IMR-90 (cell line): ENCODE measurements around the gene SEC61B. TPM values are rescaled to one million over a fixed set of nuclear protein-coding genes. Genes with fewer than 3 reads are reported as not detected.

ENCODE experiments used
- ATAC-seq: fragments of 200-7000 bp; cut with Tn5 transposase; 2 replicates; pipeline ENCODE4 v1.9.1; 2020; ENCODE audit warnings: low read depth, mild to moderate bottlenecking, moderate library complexity
- BruUV-seq: library from RNA; stranded (reverse); fragments of 400-500 nt; replicated peaks from 2 replicates; lab custom pipeline; 2021; lab: Mats Ljungman, UMichigan
- CTCF ChIA-PET: fragments of 300-600 bp; formaldehyde crosslinking; extraction: SDS; loops from one replicate; lab custom pipeline; 2021; ENCODE audit warnings: antibody characterized with exemption; lab: Yijun Ruan, JAX
- POLR2A ChIA-PET: fragments of 300-600 bp; sonication (Branson Sonifier 250); formaldehyde crosslinking; loops from one replicate; lab custom pipeline; 2022; ENCODE audit warnings: antibody characterized with exemption; ENCODE audit not compliant: unreplicated experiment; lab: Charles Lee
- DNase-seq: peaks from one replicate; pipeline ENCODE4 v3.0.0; 2013
- H2AFZ ChIP-seq: replicated peaks from 2 replicates; pipeline ENCODE3; 2013; ENCODE audit warnings: low read length, mild to moderate bottlenecking; ENCODE audit not compliant: poor library complexity
- H2AK5ac ChIP-seq: 2 replicates; pipeline ENCODE4 v1.6.1; 2013; ENCODE audit warnings: low read depth, low read length, inconsistent platforms
- H2AK9ac ChIP-seq: replicated peaks from 2 replicates; pipeline ENCODE3; 2013; ENCODE audit warnings: mild to moderate bottlenecking, low read depth, low read length, moderate library complexity; ENCODE audit not compliant: poor library complexity
- H2BK120ac ChIP-seq: 2 replicates; pipeline ENCODE4 v1.6.1; 2013; ENCODE audit warnings: low read depth, low read length, inconsistent platforms
- H2BK15ac ChIP-seq: 3 replicates; pipeline ENCODE4 v1.6.1; 2013; ENCODE audit warnings: low read depth, low read length, inconsistent platforms
- H2BK20ac ChIP-seq: 2 replicates; pipeline ENCODE4 v1.6.1; 2013; ENCODE audit warnings: low read depth, mild to moderate bottlenecking, inconsistent platforms, low read length, moderate library complexity
- H2BK5ac ChIP-seq: 2 replicates; pipeline ENCODE4 v1.6.1; 2013; ENCODE audit warnings: mild to moderate bottlenecking, low read depth, low read length, inconsistent platforms; ENCODE audit not compliant: poor library complexity, severe bottlenecking
- H3K14ac ChIP-seq: replicated peaks from 2 replicates; pipeline ENCODE4 v1.6.1; 2013; ENCODE audit warnings: low read depth, low read length, inconsistent platforms
- H3K18ac ChIP-seq: 2 replicates; pipeline ENCODE4 v1.6.1; 2013; ENCODE audit warnings: low read depth, low read length, control low read depth
- H3K23ac ChIP-seq: 2 replicates; pipeline ENCODE4 v1.6.1; 2013; ENCODE audit warnings: low read depth, low read length, inconsistent platforms
- H3K27ac ChIP-seq: 2 replicates; pipeline ENCODE4 v1.5.1; 2013; ENCODE audit warnings: mild to moderate bottlenecking, control low read depth, low read length; ENCODE audit not compliant: insufficient read depth
- H3K27me3 ChIP-seq: 2 replicates; pipeline ENCODE4 v1.6.1; 2013; ENCODE audit warnings: low read length; ENCODE audit not compliant: control insufficient read depth, insufficient read depth
- H3K36me3 ChIP-seq: 2 replicates; pipeline ENCODE4 v1.6.1; 2013; ENCODE audit warnings: low read length, mixed read lengths; ENCODE audit not compliant: control insufficient read depth, insufficient read depth
- H3K4ac ChIP-seq: 2 replicates; pipeline ENCODE4 v1.6.1; 2013; ENCODE audit warnings: low read depth, low read length, inconsistent platforms
- H3K4me1 ChIP-seq: 2 replicates; pipeline ENCODE4 v1.6.1; 2013; ENCODE audit warnings: low read length, mixed read lengths; ENCODE audit not compliant: control insufficient read depth, insufficient read depth
- H3K4me2 ChIP-seq: 2 replicates; pipeline ENCODE4 v1.6.1; 2013; ENCODE audit warnings: low read depth, mild to moderate bottlenecking, control low read depth, low read length, moderate library complexity
- H3K4me3 ChIP-seq: 2 replicates; pipeline ENCODE4 v1.5.1; 2013; ENCODE audit warnings: low read depth, mild to moderate bottlenecking, control low read depth, low read length, moderate library complexity; ENCODE audit not compliant: insufficient read depth
- H3K56ac ChIP-seq: 2 replicates; pipeline ENCODE4 v1.6.1; 2013; ENCODE audit warnings: low read length, inconsistent platforms; ENCODE audit not compliant: insufficient read depth; ENCODE audit errors: extremely low read depth
- H3K79me1 ChIP-seq, 2 experiments: 2 replicates each; pipeline ENCODE4 v1.6.1; 2013; ENCODE audit warnings: low read length in 2 of 2, inconsistent platforms in 1 of 2, low read depth in 1 of 2
- H3K9ac ChIP-seq: 2 replicates; pipeline ENCODE4 v1.6.1; 2013; ENCODE audit warnings: low read depth, low read length, control low read depth
- H3K9me1 ChIP-seq: 2 replicates; pipeline ENCODE4 v1.6.1; 2013; ENCODE audit warnings: low read length, inconsistent platforms; ENCODE audit not compliant: insufficient read depth
- H3K9me3 ChIP-seq: 2 replicates; pipeline ENCODE4 v1.6.1; 2013; ENCODE audit warnings: low read length; ENCODE audit not compliant: control insufficient read depth, insufficient read depth
- H4K20me1 ChIP-seq: 2 replicates; pipeline ENCODE4 v1.6.1; 2013; ENCODE audit warnings: low read length, inconsistent platforms; ENCODE audit not compliant: insufficient read depth
- H4K5ac ChIP-seq: 2 replicates; pipeline ENCODE4 v1.6.1; 2013; ENCODE audit warnings: mild to moderate bottlenecking, low read depth, low read length, control low read depth
- H4K8ac ChIP-seq, 2 experiments: 2 replicates each; pipeline ENCODE4 v1.6.1; 2013; ENCODE audit warnings: low read depth in 2 of 2, low read length in 2 of 2, control low read depth in 1 of 2, inconsistent platforms in 1 of 2
- H4K91ac ChIP-seq: 2 replicates; pipeline ENCODE4 v1.6.1; 2013; ENCODE audit warnings: low read depth, low read length, inconsistent platforms; ENCODE audit not compliant: insufficient read depth
- BHLHE40 ChIP-seq: fragments of 150-350 bp; IDR thresholded peaks from 2 replicates; pipeline ENCODE4 v1.6.1; 2016; ENCODE audit warnings: mild to moderate bottlenecking, low read depth, low read length
- CHD1 ChIP-seq: IDR thresholded peaks from 2 replicates; pipeline ENCODE4 v1.6.1; 2012; ENCODE audit warnings: low read depth, low read length, improper control_type of control experiment
- CTCF ChIP-seq: conservative IDR thresholded peaks from 2 replicates; pipeline ENCODE4 v1.5.1; 2012; ENCODE audit warnings: mild to moderate bottlenecking, low read depth, low read length, improper control_type of control experiment
- NFE2L2 ChIP-seq: fragments of 150-350 bp; IDR thresholded peaks from 2 replicates; pipeline ENCODE4 v1.6.1; 2016; ENCODE audit warnings: low read depth, mild to moderate bottlenecking, low read length
- POLR2A ChIP-seq: IDR thresholded peaks from 2 replicates; pipeline ENCODE4 v1.6.1; 2012; ENCODE audit warnings: mild to moderate bottlenecking, low read depth, low read length
- RFX5 ChIP-seq: IDR thresholded peaks from 2 replicates; pipeline ENCODE4 v1.8.0; 2012; ENCODE audit warnings: low read depth, mild to moderate bottlenecking, low read length, moderate library complexity
- SMC3 ChIP-seq: fragments of 150-350 bp; IDR thresholded peaks from 2 replicates; pipeline ENCODE4 v1.6.1; 2016; ENCODE audit warnings: low read depth, mild to moderate bottlenecking, antibody characterized with exemption, low read length, moderate library complexity
- WGBS, 2 experiments: methylation state at CpG; one replicate each; pipeline versions ENCODE4 v1.1.5 to v1.1.7; 2013; ENCODE audit warnings: missing lambda C conversion rate in 2 of 2; ENCODE audit not compliant: insufficient read length in 1 of 2; ENCODE audit errors: extremely low coverage in 2 of 2; 5-methylcytosine and 5-hydroxymethylcytosine counted together
- dilution Hi-C: fragments of 300-500 bp; cut with HindIII; formaldehyde crosslinking; loops from one replicate; pipeline ENCODE4 v1.14.3; 2018; ENCODE audit warnings: low sequenced_read_pairs; ENCODE audit not compliant: unreplicated experiment
- in situ Hi-C: fragments of 300-500 bp; cut with MboI; formaldehyde crosslinking; loops from 3 replicates; pipeline ENCODE4 v1.14.3; 2019; ENCODE audit warnings: low sequenced_read_pairs, inconsistent platforms, mixed read lengths
- intact Hi-C: fragments of 100-400 bp; cut with micrococcal nuclease; formaldehyde crosslinking; loops from 2 replicates; pipeline ENCODE4 v1.10.0; 2022
- polyA plus RNA-seq, 3 experiments: library from polyadenylated mRNA; depleted of rRNA; stranded (reverse); fragments of >200 nt; gene quantifications; 2 replicates each; pipeline ENCODE4 v1.2.3, GENCODE V29; 2012; ENCODE audit warnings: low replicate concordance in 1 of 3
- total RNA-seq: library from RNA; depleted of rRNA; stranded (reverse); fragments of >200 nt; gene quantifications from 2 replicates; pipeline ENCODE4 v1.2.3, GENCODE V29; 2012

Gene SEC61B
- total and polyA plus RNA-seq, 2 of the 4 experiments (the other 2 are of a cell fraction), result 180 to 281 TPM

GRCh38 chr9:99222416-99223270 lies 561 bp downstream of the SEC61B start:
- Histone ChIP-seq H3K9me1 (no peaks in the 10 kb centered on the region; the same call in 1 of the 2 replicates), H4K91ac (peak overlapping the region; percentile 71), H2AK9ac (peak overlapping the region; percentile 89), H3K4me1 (no peaks in the 10 kb centered on the region; the same call in none of the 2 replicates), H2BK15ac (no peak overlapping the region), H3K79me1 (peaks cover 20 to 77% of the 10 kb centered on the region in 2 experiments), H3K27me3 (no peaks in the 10 kb centered on the region), H3K4ac (peak overlapping the region; percentile 99), H3K56ac (peak overlapping the region; percentile 87), H3K36me3 (peaks cover 22% of the 10 kb centered on the region), H3K4me2 (peak overlapping the region; percentile 92), H3K9ac (peak overlapping the region; percentile 97), H4K8ac (peak overlapping the region; percentile 79 to 85), H2BK5ac (peak overlapping the region; percentile 73), H3K9me3 (no peaks in the 10 kb centered on the region), H3K27ac (peak overlapping the region; percentile 98), H3K14ac (peak overlapping the region; percentile 91), H4K20me1 (peaks cover 69% of the 10 kb centered on the region), H3K18ac (no peak overlapping the region; the same call in 1 of the 2 replicates), H2BK120ac (no peak overlapping the region), H3K23ac (peak overlapping the region; percentile 83), H3K4me3 (peak overlapping the region; percentile 92), H4K5ac (peak overlapping the region; percentile 74), H2AFZ (peak overlapping the region; percentile 97), H2AK5ac (0 out of 2 replicates have a peak overlapping the region, but pooled peaks have one; percentile 62), H2BK20ac (no peak overlapping the region)
- ChIA-PET POLR2A (interaction anchor here (0.7 kb wide), 1 partner anchor 10 kb away, joined by 20 read pairs; no protein-coding TSS in a partner anchor), CTCF (interaction anchor here (0.5 to 2.4 kb wide), 5 partner anchors 10 to 1479 kb away, joined by 3 to 12 read pairs (median 4); no protein-coding TSS in a partner anchor)
- BruUV-seq, result TSS peak; percentile 75
- dilution Hi-C loops, result no loop called here
- TF ChIP-seq RFX5 (no peak), BHLHE40 (no peak), NFE2L2 (no peak), CTCF (no peak), SMC3 (no peak), CHD1 (0 out of 2 replicates have a peak, but pooled peaks have one; percentile 15), POLR2A (peak; percentile 59)
- peak; percentile 36 for ATAC-seq
- DNase-seq, result peak; percentile 36
- in situ Hi-C loops, result no loop called here
- WGBS, 2 experiments, result 12% methylated on average over 15 of the region's 30 CpGs; no CpG with 5 or more reads in 1 of the 2 experiments
- intact Hi-C loops, result loop anchor here (2.0 to 10.0 kb wide), 5 partner anchors 38 to 598 kb away; partner anchors contain the start of gene NR4A3
